ENCODE results near the gene ART4. TPM values are rescaled to one million over a fixed set of nuclear protein-coding genes. Genes with fewer than 3 reads are reported as not detected.

ART4 gene
- total RNA-seq, 2 experiments from 2014 or later = not detected

- no peaks in the 10 kb centered on the region for H3K4me1 Mint-ChIP-seq (ENCODE audit: low read depth)
- TF ChIP-seq CTCF (IDR thresholded peaks at IDR 0.05) = no peak
- ChIA-PET CTCF (interaction anchor here (1.3 to 2.4 kb wide), 2 partner anchors 10 to 161 kb away, joined by 4 to 8 read pairs; no protein-coding TSS in a partner anchor), POLR2A (no interaction called here)
- H3K27me3 Mint-ChIP-seq = peaks cover 20% of the 10 kb centered on the region
- intact Hi-C loops (cut with micrococcal nuclease) = no loop called here
- H3K9me3 Mint-ChIP-seq = no peaks in the 10 kb centered on the region
- ATAC-seq = no peak
- DNase-seq = no peak
- no peak overlapping the region for H3K4me3 Mint-ChIP-seq
- H3K27ac Mint-ChIP-seq = no peak overlapping the region
- no peaks in the 10 kb centered on the region for H3K36me3 Mint-ChIP-seq (ENCODE audit: low read depth)
Observed at GRCh38 chr12:14834509-14834908, 8.8 kb downstream of the ART4 start.

- CTCF ChIA-PET = interaction anchor here (1.3 to 2.4 kb wide), 2 partner anchors 9 to 161 kb away, joined by 4 to 8 read pairs; no protein-coding TSS in a partner anchor
- H3K4me3 Mint-ChIP-seq = no peak overlapping the region
- no peak for ATAC-seq
- TF ChIP-seq CTCF (IDR thresholded peaks at IDR 0.05) = no peak
- H3K27me3 Mint-ChIP-seq = peaks cover 18% of the 10 kb centered on the region
- POLR2A ChIA-PET = no interaction called here
- intact Hi-C loops (cut with micrococcal nuclease) = no loop called here
- no peaks in the 10 kb centered on the region for H3K9me3 Mint-ChIP-seq
- no peaks in the 10 kb centered on the region for H3K36me3 Mint-ChIP-seq (ENCODE audit: low read depth)
- no peak overlapping the region for H3K27ac Mint-ChIP-seq
- no peak for DNase-seq
- H3K4me1 Mint-ChIP-seq (ENCODE audit: low read depth) = no peaks in the 10 kb centered on the region
Observed at GRCh38 chr12:14833952-14834351, 9.4 kb downstream of the ART4 start.

GRCh38 chr12:14833336-14833735 is 10.0 kb downstream of the ART4 start:
- ChIA-PET CTCF (interaction anchor here (1.3 to 2.4 kb wide), 2 partner anchors 9 to 162 kb away, joined by 4 to 8 read pairs; no protein-coding TSS in a partner anchor), POLR2A (no interaction called here)
- intact Hi-C loops (cut with micrococcal nuclease) = no loop called here
- no peak for ATAC-seq
- no peaks in the 10 kb centered on the region for H3K36me3 Mint-ChIP-seq (ENCODE audit: low read depth)
- H3K4me3 Mint-ChIP-seq = no peak overlapping the region
- no peak overlapping the region for H3K27ac Mint-ChIP-seq
- no peak for DNase-seq
- H3K4me1 Mint-ChIP-seq (ENCODE audit: low read depth) = no peaks in the 10 kb centered on the region
- TF ChIP-seq CTCF (IDR thresholded peaks at IDR 0.05) = no peak
- H3K27me3 Mint-ChIP-seq = peaks cover 18% of the 10 kb centered on the region
- H3K9me3 Mint-ChIP-seq = no peaks in the 10 kb centered on the region

GRCh38 chr12:14828892-14829291 is 14.4 kb downstream of the ART4 start:
- Mint-ChIP-seq H3K4me1 (ENCODE audit: low read depth) (peaks cover 14% of the 10 kb centered on the region), H3K4me3 (no peak overlapping the region), H3K9me3 (no peaks in the 10 kb centered on the region), H3K36me3 (ENCODE audit: low read depth) (no peaks in the 10 kb centered on the region), H3K27me3 (peaks cover 7% of the 10 kb centered on the region), H3K27ac (no peak overlapping the region)
- ChIA-PET POLR2A (no interaction called here), CTCF (interaction anchor here (1.0 to 2.1 kb wide), 7 partner anchors 8 to 392 kb away, joined by 3 to 6 read pairs (median 4); partner anchors contain the start of gene RERG)
- intact Hi-C loops (cut with micrococcal nuclease) = no loop called here
- DNase-seq (no peak), ATAC-seq (peak; percentile 55)
- no peak for TF ChIP-seq CTCF (IDR thresholded peaks at IDR 0.05)

- Mint-ChIP-seq H3K36me3 (ENCODE audit: low read depth) (no peaks in the 10 kb centered on the region), H3K9me3 (no peaks in the 10 kb centered on the region), H3K27ac (no peak overlapping the region), H3K4me1 (ENCODE audit: low read depth) (peaks cover 22% of the 10 kb centered on the region), H3K4me3 (no peak overlapping the region), H3K27me3 (peaks cover 4% of the 10 kb centered on the region)
- POLR2A ChIA-PET = no interaction called here
- ATAC-seq (no peak), DNase-seq (no peak)
- CTCF ChIA-PET = interaction anchor here (1.1 to 1.7 kb wide), 2 partner anchors 169 to 394 kb away, joined by 3 to 4 read pairs; partner anchors contain the start of gene RERG
- no peak for TF ChIP-seq CTCF (IDR thresholded peaks at IDR 0.05)
- intact Hi-C loops (cut with micrococcal nuclease) = no loop called here
Observed at GRCh38 chr12:14827043-14827442, 16.3 kb downstream of the ART4 start.

All from activated CD8-positive, alpha-beta T cell treated with anti-CD3 and anti-CD28 coated beads for 36 hours (primary cell).